Measurements from ENCODE around the gene HEBP1. TPM values are rescaled to one million over a fixed set of nuclear protein-coding genes. Genes with fewer than 3 reads are reported as not detected.

HEBP1 gene
- polyA plus RNA-seq, 4 donors = 214 to 642 (median 428) TPM

Other genes with a start within 250 kb of the HEBP1 start
- 10 to 100 TPM in 1 of 4 donors, 1 to 10 TPM in 2, under 1 TPM in 1; 0.22 to 29.9 (median 4.8) TPM for gene APOLD1, start 214.6 kb downstream of the HEBP1 start, polyA plus RNA-seq
- gene DDX47, start 186.9 kb downstream of the HEBP1 start, polyA plus RNA-seq = 10 to 100 TPM; 25.5 to 52.7 (median 33.6) TPM
- 10 to 100 TPM; 13.2 to 29.9 (median 22.2) TPM for gene GPRC5A, start 108.7 kb downstream of the HEBP1 start, polyA plus RNA-seq
- gene GPRC5D, start 48.1 kb downstream of the HEBP1 start, polyA plus RNA-seq = 1 to 10 TPM in 1 of 4 donors, under 1 TPM in 1, not detected in 2; 0.22 to 1.4 TPM
- gene FAM234B, start 44.1 kb upstream of the HEBP1 start, polyA plus RNA-seq = 1 to 10 TPM in 2 of 4 donors, under 1 TPM in 2; 0.45 to 7.8 (median 1.4) TPM
- 10 to 100 TPM in 1 of 4 donors, 1 to 10 TPM in 2, under 1 TPM in 1; 0.85 to 13.2 (median 3.4) TPM for gene GSG1, start 103.4 kb upstream of the HEBP1 start, polyA plus RNA-seq
- 10 to 100 TPM; 11.6 to 65.9 (median 22.9) TPM for gene EMP1, start 196.5 kb upstream of the HEBP1 start, polyA plus RNA-seq

Measured in small intestine (tissue), 4 donors.